Adrenal gland (tissue), 5 donors: ENCODE data around the gene GMDS.

Experiments used
- POLR2A ChIP-seq, 2 donors: fragments of 450-650 bp; IDR thresholded peaks; one replicate each; pipeline ENCODE4 v1.6.1; 2017; ENCODE audit warnings: antibody characterized with exemption in 2 of 2, mild to moderate bottlenecking in 2 of 2, moderate library complexity in 1 of 2
- TF ChIP-seq, protein P1 (sequence below), 6 experiments: fragments of 450-650 bp in 4 of 6; fragments of 200-600 bp in 2 of 6; sonication (generic) in 1 of 6; IDR thresholded peaks; 1 replicate in 5 of 6; 2 replicates in 1 of 6; pipeline versions ENCODE4 v1.5.1 to v1.8.0; 2016 to 2021; ENCODE audit warnings: antibody characterized with exemption in 6 of 6, mild to moderate bottlenecking in 2 of 6, moderate library complexity in 1 of 6
- donor health status: DM: no; HTN: no; CAD: no.

DNA sequence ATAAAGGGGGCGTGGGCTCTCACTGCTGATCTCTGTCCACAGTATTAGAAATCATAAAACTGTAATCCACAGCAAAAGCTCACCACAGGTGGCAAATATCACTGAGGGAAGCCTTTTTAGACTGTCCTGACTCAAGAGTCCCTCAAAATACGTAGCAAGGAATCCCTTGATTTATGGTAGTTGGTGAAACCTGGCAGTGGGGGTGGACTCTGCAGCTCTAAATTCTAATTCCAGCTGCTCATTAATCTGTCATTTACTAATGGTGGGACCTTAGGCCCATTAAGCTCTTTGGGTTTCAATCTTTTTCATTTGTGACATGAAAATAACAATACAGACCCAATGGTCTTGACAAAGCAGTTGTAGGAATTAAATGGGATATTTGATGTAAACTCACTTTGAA lies 32.3 kb downstream of the GMDS start:
- no peak for TF ChIP-seq POLR2A (IDR thresholded peaks at IDR 0.05)
- TF ChIP-seq, protein P1, sequence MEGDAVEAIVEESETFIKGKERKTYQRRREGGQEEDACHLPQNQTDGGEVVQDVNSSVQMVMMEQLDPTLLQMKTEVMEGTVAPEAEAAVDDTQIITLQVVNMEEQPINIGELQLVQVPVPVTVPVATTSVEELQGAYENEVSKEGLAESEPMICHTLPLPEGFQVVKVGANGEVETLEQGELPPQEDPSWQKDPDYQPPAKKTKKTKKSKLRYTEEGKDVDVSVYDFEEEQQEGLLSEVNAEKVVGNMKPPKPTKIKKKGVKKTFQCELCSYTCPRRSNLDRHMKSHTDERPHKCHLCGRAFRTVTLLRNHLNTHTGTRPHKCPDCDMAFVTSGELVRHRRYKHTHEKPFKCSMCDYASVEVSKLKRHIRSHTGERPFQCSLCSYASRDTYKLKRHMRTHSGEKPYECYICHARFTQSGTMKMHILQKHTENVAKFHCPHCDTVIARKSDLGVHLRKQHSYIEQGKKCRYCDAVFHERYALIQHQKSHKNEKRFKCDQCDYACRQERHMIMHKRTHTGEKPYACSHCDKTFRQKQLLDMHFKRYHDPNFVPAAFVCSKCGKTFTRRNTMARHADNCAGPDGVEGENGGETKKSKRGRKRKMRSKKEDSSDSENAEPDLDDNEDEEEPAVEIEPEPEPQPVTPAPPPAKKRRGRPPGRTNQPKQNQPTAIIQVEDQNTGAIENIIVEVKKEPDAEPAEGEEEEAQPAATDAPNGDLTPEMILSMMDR (IDR thresholded peaks at IDR 0.05), result no peak
